Smooth muscle cell of the pulmonary artery (primary cell): ENCODE measurements around the gene AUH. TPM values are rescaled to one million over a fixed set of nuclear protein-coding genes. Genes with fewer than 3 reads are reported as not detected.

Experiments used
- total RNA-seq: library from RNA; depleted of rRNA; stranded (reverse); fragments of >200 nt; gene quantifications from 2 replicates; pipeline ENCODE4 v1.2.3, GENCODE V29; 2014

AUH gene
- 15.1 and 21.3 TPM in 2 replicates for total RNA-seq

GRCh38 chr9:91361291-91362050 lies at the start of gene AUH:
TSS of gene AUH (minus strand) at chr9:91361918. CDS start at chr9:91361889, 29 bp downstream.

Other genes starting within 250 kb of the AUH start
- 16.1 and 29.3 TPM in 2 replicates for gene NFIL3, start 61.9 kb upstream of the AUH start, total RNA-seq